GM21723 (cell line): ENCODE data around the gene FPGS.
"Not testable (repeated sequence)": the region's sequence is repeated elsewhere in the genome, so short reads cannot be mapped to it uniquely, and the experiment has no call there.

Source experiments
- ATAC-seq: cut with Tn5 transposase; IDR thresholded peaks from one replicate; pipeline ENCODE4 v1.9.1; 2021; ENCODE audit warnings: mild to moderate bottlenecking, moderate library complexity; ENCODE audit not compliant: unreplicated experiment

Gene FPGS

DNA sequence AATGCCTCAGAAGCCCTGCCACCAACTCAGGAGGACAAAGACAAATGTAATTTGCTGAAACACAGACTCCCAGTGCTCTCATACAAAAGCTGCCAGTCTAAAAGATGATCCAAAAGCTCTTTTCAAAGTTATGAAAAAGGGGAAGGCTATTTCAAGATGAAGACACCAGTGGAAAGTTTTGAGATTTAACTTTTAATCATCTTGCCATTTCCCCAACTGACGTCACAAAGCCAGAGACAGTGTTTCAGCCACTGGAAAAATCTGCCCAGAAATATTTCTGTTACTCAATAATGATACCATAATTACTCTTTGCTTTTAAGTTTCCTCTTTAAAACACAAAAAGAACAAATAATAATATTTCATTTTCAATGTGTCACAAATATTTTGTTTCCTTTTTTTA lies 30.9 kb downstream of the FPGS start:
- no peak for ATAC-seq

- ATAC-seq = no peak
These were observed 33.4 kb downstream of the FPGS start for GRCh38 chr9:127835991-127836516.

- not testable (repeated sequence) for ATAC-seq
These were observed 33.9 kb downstream of the FPGS start for GRCh38 chr9:127836561-127836960.

GRCh38 chr9:127837346-127837745 lies 34.7 kb downstream of the FPGS start:
- no peak for ATAC-seq

DNA sequence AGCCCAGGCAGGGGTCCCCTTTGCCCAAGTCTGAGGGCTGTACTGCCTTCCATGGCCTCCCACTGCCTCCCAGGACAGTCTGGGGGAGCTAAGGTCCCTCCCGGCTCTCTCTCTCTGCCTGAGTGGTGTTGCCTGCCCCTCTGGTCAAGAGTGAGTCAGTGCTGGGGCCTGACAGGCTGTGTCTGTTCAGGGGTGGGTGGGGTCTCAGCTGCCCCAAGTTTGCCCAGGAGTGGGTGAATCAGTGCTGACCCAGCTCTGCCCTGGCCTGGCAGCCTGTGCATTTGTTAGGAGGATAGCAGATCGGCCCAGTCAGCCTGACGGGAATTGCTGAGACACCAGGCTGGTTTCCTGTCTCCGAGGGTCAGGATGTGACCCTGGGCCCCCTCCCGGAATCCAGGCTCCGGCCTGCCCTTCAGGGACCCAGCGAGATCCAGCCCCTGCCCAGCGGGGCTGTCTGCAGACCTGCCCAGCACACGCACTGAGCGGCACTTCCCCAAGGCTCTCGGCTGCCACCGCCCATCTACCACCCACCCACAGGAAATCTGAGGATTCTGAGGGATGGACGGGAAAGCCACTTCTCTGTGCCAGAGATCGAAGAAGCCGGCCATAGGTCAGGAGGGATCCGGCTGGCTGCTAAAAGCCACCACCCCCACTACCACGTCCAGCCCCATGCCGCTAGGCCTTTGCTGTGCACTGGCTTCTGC lies 35.8 kb downstream of the FPGS start:
- no peak for ATAC-seq

GRCh38 chr9:127841087-127841835 lies 38.6 kb downstream of the FPGS start:
- no peak for ATAC-seq

GRCh38 chr9:127844821-127845359 lies 42.2 kb downstream of the FPGS start:
- no peak for ATAC-seq

DNA sequence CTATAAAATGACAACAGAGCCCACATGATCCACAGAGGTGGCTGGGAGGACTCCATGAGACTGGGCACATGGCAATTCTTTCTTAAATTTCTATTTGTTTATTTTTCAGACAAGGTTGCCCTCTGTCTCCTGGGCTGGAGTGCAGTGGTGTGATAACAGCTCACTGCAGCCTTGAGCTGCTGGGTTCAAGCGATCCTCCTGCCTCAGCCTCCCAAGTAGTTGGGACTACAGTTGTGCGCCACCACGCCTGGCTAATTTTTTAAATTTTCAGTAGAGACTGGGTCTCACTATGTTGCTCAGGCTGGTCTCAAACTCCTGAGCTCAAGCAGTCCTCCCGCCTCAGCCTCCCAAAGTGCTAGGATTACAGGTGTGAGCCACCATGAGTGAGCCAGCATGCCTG lies 42.9 kb downstream of the FPGS start:
- not testable (repeated sequence) for ATAC-seq

DNA sequence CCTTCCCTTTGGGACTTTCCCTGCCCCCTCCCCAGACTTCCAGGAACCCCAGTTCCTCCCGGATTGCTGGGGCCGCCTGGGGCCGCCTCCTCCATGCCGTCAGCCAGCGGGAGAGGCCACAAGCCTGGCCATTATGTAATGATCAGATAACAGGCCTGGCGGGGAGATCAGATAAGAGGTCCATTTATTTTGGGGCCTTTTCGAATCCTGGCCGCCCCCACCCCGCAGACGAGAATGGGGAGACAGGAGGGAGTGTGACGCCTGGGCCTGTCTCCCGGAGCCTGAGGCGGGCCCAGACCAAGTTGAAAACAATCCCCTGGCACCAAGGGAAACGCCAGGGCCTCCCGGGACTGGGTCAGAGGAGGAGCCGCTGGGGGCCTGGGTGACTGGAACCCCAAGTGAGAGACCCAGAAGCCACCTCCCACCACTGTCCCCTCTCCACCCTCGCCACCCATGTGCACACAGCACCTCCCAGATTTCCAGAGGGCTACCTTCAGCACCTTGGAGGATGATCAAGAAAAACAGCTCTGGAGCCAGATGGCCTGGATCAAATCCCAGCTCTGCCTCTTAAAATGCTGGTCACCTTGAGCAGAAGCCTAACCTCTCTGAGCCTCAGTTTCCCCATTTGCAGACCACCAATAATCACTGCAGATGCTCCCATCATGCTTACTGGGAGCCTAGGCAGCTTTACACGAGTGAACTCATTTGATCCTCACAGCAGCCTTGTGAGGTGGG lies 43.9 kb downstream of the FPGS start:
- no peak for ATAC-seq

GRCh38 chr9:127847178-127847510 lies 44.5 kb downstream of the FPGS start:
- ATAC-seq = no peak

GRCh38 chr9:127847833-127848755 lies 45.4 kb downstream of the FPGS start:
- ATAC-seq = no peak

- no peak for ATAC-seq
These were observed 46.2 kb downstream of the FPGS start for GRCh38 chr9:127848756-127849504.

DNA sequence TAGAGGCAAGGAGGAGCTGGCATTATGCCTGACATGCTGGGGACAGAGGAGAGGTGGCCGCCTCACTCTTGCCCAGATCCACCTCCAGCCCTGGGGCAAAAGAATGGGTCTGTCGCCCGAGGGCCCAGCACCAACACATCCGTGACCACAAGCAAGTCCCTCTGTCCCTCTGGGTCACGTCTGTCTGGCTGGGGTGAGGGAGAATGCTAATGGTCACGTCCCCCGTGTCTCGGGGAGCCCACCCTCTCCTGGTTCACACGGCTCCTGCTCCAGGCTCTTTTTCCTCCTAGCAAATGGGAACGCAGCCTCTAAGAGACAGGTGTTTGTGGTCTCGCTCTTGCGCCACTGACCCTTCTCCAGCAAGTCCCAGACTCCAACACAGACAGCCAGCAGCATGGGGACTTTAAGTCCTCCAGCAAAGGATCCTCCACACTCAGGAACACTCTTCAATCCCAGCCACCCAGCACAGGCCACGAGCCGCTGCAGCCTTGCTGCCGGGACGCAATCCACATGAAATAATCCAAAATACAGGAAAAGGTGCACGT lies 47.7 kb downstream of the FPGS start:
- ATAC-seq = no peak

DNA sequence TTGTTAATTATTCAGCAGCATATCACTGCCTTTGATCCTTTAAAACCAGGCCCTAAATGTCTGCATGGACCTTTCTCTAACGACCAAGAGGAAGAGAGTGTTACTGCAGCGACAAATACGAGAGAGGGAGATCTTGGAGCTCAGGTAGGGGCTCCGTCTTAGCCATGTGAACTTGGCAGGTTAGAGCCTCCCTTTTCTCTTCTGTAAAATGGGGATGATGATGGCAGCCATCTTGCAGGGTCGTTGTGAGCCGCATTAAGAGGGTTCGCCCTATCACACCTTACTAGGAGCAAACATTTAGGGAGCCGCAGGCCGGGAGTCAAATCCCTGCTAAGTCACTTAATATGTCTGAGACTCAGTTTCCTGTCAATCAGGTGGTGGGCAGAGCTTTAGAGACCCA lies 50.1 kb downstream of the FPGS start:
- ATAC-seq = no peak

DNA sequence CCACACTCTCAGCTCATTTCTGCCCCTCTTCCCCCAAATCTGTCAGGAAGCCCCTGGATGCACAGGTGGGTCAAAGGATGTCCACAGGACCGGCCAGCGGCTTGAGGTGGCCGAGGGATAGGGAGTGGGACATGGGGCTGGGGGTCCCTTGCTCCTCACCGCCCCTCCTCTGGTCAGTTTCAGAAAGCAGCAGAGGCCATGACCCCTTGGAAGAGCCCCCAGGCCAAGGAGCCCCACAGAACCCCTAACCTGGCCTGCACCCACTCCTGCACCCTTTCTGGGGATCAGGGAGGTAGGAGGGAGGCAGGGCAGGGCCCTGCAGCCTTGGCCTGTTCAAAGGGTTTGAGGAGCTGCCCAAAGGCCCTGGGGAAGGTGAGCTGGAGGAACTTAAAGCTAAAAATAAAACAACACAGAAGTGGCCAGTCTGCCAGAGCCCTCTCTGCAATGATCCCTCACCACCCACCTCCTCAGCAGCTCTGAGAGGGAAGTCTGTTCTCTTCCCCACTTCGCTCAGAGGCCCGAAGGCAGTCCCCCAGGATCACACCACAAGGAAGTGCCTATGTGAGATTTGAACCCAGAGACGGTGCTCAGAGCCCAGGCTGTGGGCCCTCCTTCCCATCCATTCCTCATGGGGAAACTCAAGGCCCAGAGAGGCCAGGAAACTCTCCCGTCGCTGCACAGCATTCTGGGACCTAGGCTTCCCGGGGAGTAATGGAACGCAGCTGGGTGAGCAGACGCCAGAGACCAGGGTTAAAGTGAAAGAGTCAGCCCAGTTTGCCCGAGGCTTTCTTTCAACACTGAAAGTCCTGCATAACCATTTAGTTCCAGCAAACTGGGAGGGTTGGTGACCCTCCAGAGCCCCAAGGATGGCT lies 50.9 kb downstream of the FPGS start:
- no peak for ATAC-seq

DNA sequence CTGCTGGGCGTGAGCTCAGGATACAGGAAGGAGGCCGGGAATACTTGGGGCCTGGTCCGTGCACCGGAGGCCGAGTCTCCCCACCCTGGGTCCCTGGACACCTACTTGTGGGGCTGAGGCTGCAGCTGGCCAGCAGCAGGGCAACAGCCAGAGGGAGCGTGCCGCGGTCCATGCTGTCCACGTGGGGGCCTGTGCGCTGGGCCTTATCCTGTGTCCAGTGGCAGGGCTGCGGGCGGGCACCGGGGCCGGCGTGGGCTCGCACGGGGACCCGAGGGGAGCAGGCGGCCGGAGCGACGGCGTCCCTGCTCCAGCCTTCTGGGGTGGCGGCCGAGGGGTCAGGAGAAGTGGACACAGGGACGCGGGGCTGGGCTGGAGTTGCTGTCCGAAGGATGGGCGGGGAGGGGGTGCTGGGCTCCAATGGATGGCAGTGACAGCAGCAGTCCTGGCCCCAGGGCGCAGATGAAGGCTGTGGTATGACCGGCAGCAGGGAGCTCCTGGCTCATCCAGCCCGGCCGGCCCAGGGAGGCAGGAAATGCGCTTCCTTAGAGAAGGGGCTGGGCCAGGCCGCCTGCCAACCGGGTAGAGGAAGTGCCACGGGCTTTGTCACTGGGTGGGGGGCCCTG lies 51.6 kb downstream of the FPGS start, which contains the start of gene ENG:
Gene ENG (minus strand): TSS at position 475 of the 623 bp plus-strand sequence. CDS start 303 bp downstream, at position 172.
- no peak for ATAC-seq

GRCh38 chr9:127854960-127855359 lies 52.3 kb downstream of the FPGS start:
- ATAC-seq = no peak

DNA sequence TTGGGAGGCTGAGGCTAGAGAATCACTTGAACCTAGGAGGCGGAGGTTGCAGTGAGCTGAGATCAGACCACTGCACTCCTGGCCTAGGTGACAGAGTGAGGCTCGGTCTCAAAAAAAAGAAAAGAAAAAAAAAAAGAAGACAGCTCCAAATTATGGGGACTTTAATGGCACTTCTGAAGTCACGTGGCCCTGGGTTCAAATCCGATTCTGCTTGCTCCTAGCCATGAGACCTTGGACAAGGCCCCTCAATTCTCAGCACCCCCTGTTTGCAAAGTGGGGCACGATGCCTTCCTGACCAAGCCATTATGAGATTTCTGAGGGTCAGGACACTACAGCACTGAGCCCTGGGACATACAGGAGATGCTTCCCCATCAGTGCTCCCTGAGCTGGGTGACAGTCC lies 52.8 kb downstream of the FPGS start:
- ATAC-seq = no peak
